Measurements from ENCODE around the gene TOGARAM2. TPM values are rescaled to one million over a fixed set of nuclear protein-coding genes. Genes with fewer than 3 reads are reported as not detected.

TOGARAM2 gene
- total and polyA plus RNA-seq, 10 of the 15 experiments (the other 5 are each of a cell fraction or from before 2014, with no cell fraction given), result 0.01 to 0.06 (median 0.03) TPM; not detected in 7

GRCh38 chr2:29050591-29050990 is 69.5 kb downstream of the TOGARAM2 start:
- FAIRE-seq (no peak), ATAC-seq (no peak), DNase-seq (ENCODE audit: low read depth, low spot score) (no peak)
- Histone ChIP-seq H3K27ac (ENCODE audit: control insufficient read depth, insufficient read depth) (no peak overlapping the region), H3K4me2 (ENCODE audit: control insufficient read depth, insufficient read depth) (no peak overlapping the region), H3K9ac (ENCODE audit: control insufficient read depth, insufficient read depth, low read length) (no peak overlapping the region), H3K36me3 (ENCODE audit: control insufficient read depth in 2 of 2, insufficient read depth in 2 of 2, low read length in 1 of 2) (no peaks in the 10 kb centered on the region), H3K9me3 (replicated peaks; ENCODE audit: control insufficient read depth, insufficient read depth, low read length) (no peaks in the 10 kb centered on the region), H3K4me3 (no peak overlapping the region), H3K79me2 (ENCODE audit: control insufficient read depth, insufficient read depth, low read length) (no peaks in the 10 kb centered on the region), H2AFZ (ENCODE audit: control insufficient read depth, low read depth, low read length) (no peak overlapping the region), H3K27me3 (replicated peaks in 1 of 2; ENCODE audit: control insufficient read depth in 2 of 2, insufficient read depth in 2 of 2, low read length in 1 of 2) (peaks cover 0 to 2% of the 10 kb centered on the region in 2 experiments; a peak in 1 of 4 replicates), H3K4me1 (ENCODE audit: control insufficient read depth, insufficient read depth, low read length) (no peaks in the 10 kb centered on the region), H4K20me1 (ENCODE audit: control insufficient read depth, insufficient read depth) (no peaks in the 10 kb centered on the region)
- BruUV-seq (replicated peaks), result no TSS peak
- ChIA-PET SMC1A (ENCODE audit: uncharacterized antibody, unreplicated experiment) (no interaction called here), CTCF (interaction anchor here (0.6 to 1.3 kb wide), 2 partner anchors 9 to 35 kb away, joined by 3 read pairs; no protein-coding TSS in a partner anchor), POLR2A (no interaction called here), RAD21 (ENCODE audit: unreplicated experiment) (no interaction called here)
- in situ Hi-C loops (cut with MboI) (no loop called here), intact Hi-C loops (cut with micrococcal nuclease; ENCODE audit: unreplicated experiment) (no loop called here)
- WGBS (ENCODE audit: insufficient coverage, insufficient replicate concordance, low lambda C conversion rate, missing lambda C conversion rate), result 54% methylated on average over 8 of the region's 8 CpGs
- TF ChIP-seq NFXL1 (IDR thresholded peaks at IDR 0.05; ENCODE audit: borderline replicate concordance) (no peak), KAT2A (conservative IDR thresholded peaks at IDR 0.05; ENCODE audit: control insufficient read depth, low read depth, low read length) (no peak), TARDBP (IDR thresholded peaks at IDR 0.05; ENCODE audit: borderline replicate concordance) (no peak), RFX5 (IDR thresholded peaks at IDR 0.05; ENCODE audit: low read depth, low read length) (no peak), TCF12 (IDR thresholded peaks at IDR 0.05; ENCODE audit: low read depth, low read length) (no peak), SRF (IDR thresholded peaks at IDR 0.05; ENCODE audit: low read depth in 2 of 2, low read length in 2 of 2) (no peak), TCF3 (IDR thresholded peaks at IDR 0.05; ENCODE audit: borderline replicate concordance, insufficient read depth, low read depth, low read length) (no peak), CHD1 (IDR thresholded peaks at IDR 0.05; ENCODE audit: low read depth, low read length) (no peak), ZNF24 (IDR thresholded peaks at IDR 0.05) (no peak), MTA3 (IDR thresholded peaks at IDR 0.05; ENCODE audit: borderline replicate concordance, low read length) (no peak), BCL3 (IDR thresholded peaks at IDR 0.05; ENCODE audit: borderline replicate concordance, insufficient read depth, low read depth, low read length, poor library complexity, severe bottlenecking) (no peak), BRCA1 (IDR thresholded peaks at IDR 0.05; ENCODE audit: low read depth, low read length) (no peak)
